ENCODE results near the gene KIAA1755.

DNA sequence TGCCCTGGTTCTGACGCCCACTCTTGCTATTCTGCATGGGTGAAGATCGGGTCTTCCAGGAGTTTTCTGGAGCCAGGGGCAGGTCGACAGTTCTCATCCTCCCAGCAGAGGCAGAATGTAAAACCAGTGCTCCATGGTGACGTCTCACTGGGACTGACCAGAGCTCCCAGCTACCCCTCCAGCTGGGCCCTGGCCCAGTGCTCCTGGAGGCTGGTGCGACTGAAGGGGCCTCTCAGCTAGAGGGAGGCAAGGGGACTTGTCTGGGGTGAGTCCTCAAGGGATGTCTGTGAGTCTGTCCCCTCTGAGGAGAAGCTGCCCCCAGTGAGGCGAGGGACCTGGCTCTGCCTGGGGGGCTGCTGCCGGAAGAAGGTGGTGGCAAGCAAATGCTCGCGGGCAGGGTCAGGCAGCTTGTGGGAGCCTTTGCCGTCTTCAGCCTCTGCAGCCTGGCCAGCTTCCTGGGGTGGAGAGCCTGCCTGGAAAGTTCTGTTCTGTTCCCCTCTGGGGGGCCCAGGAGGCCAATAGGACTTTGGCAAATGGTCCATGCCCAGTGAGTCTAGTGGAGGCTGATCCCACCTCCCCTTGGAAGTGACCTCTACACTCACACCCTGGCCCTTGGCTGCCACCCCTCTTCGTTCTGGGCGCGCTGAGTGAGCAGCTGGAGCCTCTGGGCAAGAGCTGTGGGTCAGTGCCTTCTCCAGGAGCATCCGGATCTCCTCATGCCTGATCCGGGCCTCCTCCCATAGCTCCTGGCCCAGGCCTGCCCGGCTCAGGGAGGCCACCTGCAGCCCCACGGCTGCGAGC, 47.5 kb downstream of the KIAA1755 start:
- TF ChIP-seq, protein P1, sequence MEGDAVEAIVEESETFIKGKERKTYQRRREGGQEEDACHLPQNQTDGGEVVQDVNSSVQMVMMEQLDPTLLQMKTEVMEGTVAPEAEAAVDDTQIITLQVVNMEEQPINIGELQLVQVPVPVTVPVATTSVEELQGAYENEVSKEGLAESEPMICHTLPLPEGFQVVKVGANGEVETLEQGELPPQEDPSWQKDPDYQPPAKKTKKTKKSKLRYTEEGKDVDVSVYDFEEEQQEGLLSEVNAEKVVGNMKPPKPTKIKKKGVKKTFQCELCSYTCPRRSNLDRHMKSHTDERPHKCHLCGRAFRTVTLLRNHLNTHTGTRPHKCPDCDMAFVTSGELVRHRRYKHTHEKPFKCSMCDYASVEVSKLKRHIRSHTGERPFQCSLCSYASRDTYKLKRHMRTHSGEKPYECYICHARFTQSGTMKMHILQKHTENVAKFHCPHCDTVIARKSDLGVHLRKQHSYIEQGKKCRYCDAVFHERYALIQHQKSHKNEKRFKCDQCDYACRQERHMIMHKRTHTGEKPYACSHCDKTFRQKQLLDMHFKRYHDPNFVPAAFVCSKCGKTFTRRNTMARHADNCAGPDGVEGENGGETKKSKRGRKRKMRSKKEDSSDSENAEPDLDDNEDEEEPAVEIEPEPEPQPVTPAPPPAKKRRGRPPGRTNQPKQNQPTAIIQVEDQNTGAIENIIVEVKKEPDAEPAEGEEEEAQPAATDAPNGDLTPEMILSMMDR (IDR thresholded peaks at IDR 0.05; ENCODE audit: low read depth, low read length, poor library complexity, severe bottlenecking) = no peak
- TF ChIP-seq EZH2phosphoT487 (IDR thresholded peaks at IDR 0.05; ENCODE audit: borderline replicate concordance, low read length) = no peak

Data from DOHH2 (cell line).